GM12801 (cell line): ENCODE results near the gene MATN1.

Source experiments
- CTCF ChIP-seq: IDR thresholded peaks from one replicate; pipeline ENCODE4 v1.5.1; 2011; ENCODE audit warnings: control low read depth; ENCODE audit not compliant: insufficient read length; ENCODE audit errors: extremely low read depth

Gene MATN1

GRCh38 chr1:30731806-30732276 is 8.5 kb upstream of the MATN1 start:
- no peak for TF ChIP-seq CTCF

GRCh38 chr1:30731109-30731805 is 7.9 kb upstream of the MATN1 start:
- no peak for TF ChIP-seq CTCF

- TF ChIP-seq CTCF, result no peak
Measured at GRCh38 chr1:30730346-30731108, 7.1 kb upstream of the MATN1 start.

GRCh38 chr1:30729901-30730300 is 6.5 kb upstream of the MATN1 start:
- no peak for TF ChIP-seq CTCF

GRCh38 chr1:30728832-30729638 is 5.7 kb upstream of the MATN1 start:
- no peak for TF ChIP-seq CTCF

GRCh38 chr1:30728340-30728739 is 5.0 kb upstream of the MATN1 start:
- no peak for TF ChIP-seq CTCF

GRCh38 chr1:30727824-30728223 is 4.4 kb upstream of the MATN1 start:
- TF ChIP-seq CTCF, result no peak
